ENCODE data around the gene IGF2R. TPM values are rescaled to one million over a fixed set of nuclear protein-coding genes. Genes with fewer than 3 reads are reported as not detected.

Gene IGF2R
- polyA plus RNA-seq, 1 donor (not counting 4 experiments of a cell fraction or from before 2014, with no cell fraction given): 40.9 TPM

DNA sequence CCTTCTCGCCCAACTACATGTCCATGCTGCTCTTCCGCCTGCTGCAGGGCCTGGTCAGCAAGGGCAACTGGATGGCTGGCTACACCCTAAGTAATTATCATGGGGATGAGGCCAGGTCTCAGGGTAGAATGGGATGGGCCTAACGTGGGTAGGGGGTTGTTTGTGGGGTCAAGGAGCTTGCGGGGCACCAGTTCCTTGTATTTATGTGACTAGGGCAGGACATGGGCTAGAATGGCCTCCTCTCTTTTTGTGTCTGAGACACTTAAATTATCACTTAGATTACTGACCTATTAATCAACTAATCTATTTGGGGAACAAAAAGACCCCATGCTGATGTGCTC, 163.4 kb downstream of the IGF2R start:
- Histone ChIP-seq H3K27ac (ENCODE audit: control insufficient read depth, insufficient read depth, low read length) (no peak overlapping the region), H3K4me1 (ENCODE audit: control insufficient read depth, extremely low read depth, insufficient read depth, low read length) (no peaks in the 10 kb centered on the region), H3K27me3 (ENCODE audit: control insufficient read depth, extremely low read depth, insufficient read depth, low read length) (no peaks in the 10 kb centered on the region), H3K4me3 (ENCODE audit: control insufficient read depth in 2 of 3, extremely low read depth in 1 of 3, insufficient read depth in 2 of 3, low read depth in 1 of 3, low read length in 3 of 3) (no peak overlapping the region), H3K79me2 (ENCODE audit: control insufficient read depth, insufficient read depth, low read length) (no peaks in the 10 kb centered on the region), H3K9ac (ENCODE audit: control insufficient read depth, extremely low read depth, insufficient read depth, low read length) (no peak overlapping the region), H3K36me3 (ENCODE audit: control insufficient read depth in 2 of 2, extremely low read depth in 1 of 2, insufficient read depth in 2 of 2, low read length in 2 of 2) (peaks cover 0 to 4% of the 10 kb centered on the region in 2 experiments), H3K4me2 (ENCODE audit: control insufficient read depth, extremely low read depth, insufficient read depth, low read depth, low read length) (no peak overlapping the region), H2AFZ (ENCODE audit: control insufficient read depth, low read length) (no peak overlapping the region), H3K9me3 (ENCODE audit: control insufficient read depth, low read depth, low read length) (no peaks in the 10 kb centered on the region), H3K9me1 (ENCODE audit: control insufficient read depth, extremely low read depth, insufficient read depth, low read length) (no peaks in the 10 kb centered on the region), H4K20me1 (ENCODE audit: control insufficient read depth, extremely low read depth, insufficient read depth, low read length) (no peaks in the 10 kb centered on the region)
- DNase-seq (ENCODE audit: low read depth, low spot score): no peak
- TF ChIP-seq CTCF (optimal IDR thresholded peaks at IDR 0.05 in 1 of 3, IDR thresholded peaks at IDR 0.05 in 1 of 3, conservative IDR thresholded peaks at IDR 0.05 in 1 of 3; ENCODE audit: extremely low read depth in 1 of 3, insufficient read depth in 2 of 3, low read length in 3 of 3) (no peak), EZH2 (IDR thresholded peaks at IDR 0.05; ENCODE audit: low read length) (no peak)
- FAIRE-seq: no peak
- dilution Hi-C loops (cut with MboI; ENCODE audit: extremely low pct_ligation_motif_present, low sequenced_read_pairs): no loop called here

- Histone ChIP-seq H3K27ac (ENCODE audit: control insufficient read depth, insufficient read depth, low read length) (no peak overlapping the region), H4K20me1 (ENCODE audit: control insufficient read depth, extremely low read depth, insufficient read depth, low read length) (no peaks in the 10 kb centered on the region), H3K9ac (ENCODE audit: control insufficient read depth, extremely low read depth, insufficient read depth, low read length) (no peak overlapping the region), H3K36me3 (ENCODE audit: control insufficient read depth in 2 of 2, extremely low read depth in 1 of 2, insufficient read depth in 2 of 2, low read length in 2 of 2) (peaks cover 0 to 4% of the 10 kb centered on the region in 2 experiments), H3K27me3 (ENCODE audit: control insufficient read depth, extremely low read depth, insufficient read depth, low read length) (no peaks in the 10 kb centered on the region), H2AFZ (ENCODE audit: control insufficient read depth, low read length) (no peak overlapping the region), H3K9me1 (ENCODE audit: control insufficient read depth, extremely low read depth, insufficient read depth, low read length) (no peaks in the 10 kb centered on the region), H3K4me3 (ENCODE audit: control insufficient read depth in 2 of 3, extremely low read depth in 1 of 3, insufficient read depth in 2 of 3, low read depth in 1 of 3, low read length in 3 of 3) (no peak overlapping the region), H3K4me1 (ENCODE audit: control insufficient read depth, extremely low read depth, insufficient read depth, low read length) (no peaks in the 10 kb centered on the region), H3K9me3 (ENCODE audit: control insufficient read depth, low read depth, low read length) (no peaks in the 10 kb centered on the region), H3K79me2 (ENCODE audit: control insufficient read depth, insufficient read depth, low read length) (no peaks in the 10 kb centered on the region), H3K4me2 (ENCODE audit: control insufficient read depth, extremely low read depth, insufficient read depth, low read depth, low read length) (no peak overlapping the region)
- dilution Hi-C loops (cut with MboI; ENCODE audit: extremely low pct_ligation_motif_present, low sequenced_read_pairs): no loop called here
- no peak for FAIRE-seq
- TF ChIP-seq EZH2 (IDR thresholded peaks at IDR 0.05; ENCODE audit: low read length): no peak
- TF ChIP-seq CTCF (optimal IDR thresholded peaks at IDR 0.05 in 1 of 3, IDR thresholded peaks at IDR 0.05 in 1 of 3, conservative IDR thresholded peaks at IDR 0.05 in 1 of 3; ENCODE audit: extremely low read depth in 1 of 3, insufficient read depth in 2 of 3, low read length in 3 of 3): no peak
- no peak for DNase-seq (ENCODE audit: low read depth, low spot score)
Observed at GRCh38 chr6:160132776-160133338, 164.0 kb downstream of the IGF2R start.

All from keratinocyte (primary cell).